ENCODE data around the gene HSH2D. TPM values are rescaled to one million over a fixed set of nuclear protein-coding genes. Genes with fewer than 3 reads are reported as not detected.

Gene HSH2D
- total and polyA plus RNA-seq, 2 of the 13 experiments (the other 11 are each of a cell fraction or from before 2014, with no cell fraction given): 0.69 to 3.2 TPM

GRCh38 chr19:16199275-16199932 is 55.9 kb downstream of the HSH2D start:
- Histone ChIP-seq H3K27ac (ENCODE audit: extremely low read length, insufficient read depth, low read length) (peak overlapping the region; percentile 82), H4K20me1 (ENCODE audit: insufficient read depth, low read length) (no peaks in the 10 kb centered on the region), H3K9ac (ENCODE audit: insufficient read depth, low read depth, low read length) (peak overlapping the region; percentile 52), H2AFZ (ENCODE audit: low read length) (no peak overlapping the region), H3K4me3 (replicated peaks in 1 of 3; ENCODE audit: insufficient read depth in 1 of 3, low read depth in 2 of 3, low read length in 3 of 3) (peak overlapping the region; percentile 17 to 80 (median 62)), H3K36me3 (replicated peaks in 1 of 2; ENCODE audit: control insufficient read depth in 1 of 2, insufficient read depth in 2 of 2, low read length in 2 of 2) (peaks cover 11 to 24% of the 10 kb centered on the region in 2 experiments; a peak in 4 of 5 replicates), H3K4me2 (ENCODE audit: low read depth, low read length) (peak overlapping the region; percentile 98), H3K9me3 (ENCODE audit: low read length) (no peaks in the 10 kb centered on the region), H3K27me3 (ENCODE audit: control insufficient read depth in 1 of 2, insufficient read depth in 2 of 2, low read length in 2 of 2) (no peaks in the 10 kb centered on the region; a peak in 1 of 5 replicates), H3K79me2 (ENCODE audit: insufficient read depth, low read length) (peaks cover 23% of the 10 kb centered on the region), H3K4me1 (ENCODE audit: insufficient read depth, low read length) (peaks cover 55% of the 10 kb centered on the region)
- ATAC-seq (peak; percentile 34), DNase-seq (ENCODE audit: low spot score) (no peak), FAIRE-seq (no peak)
- peak; percentile 25; the same call in 1 of the 2 replicates for TF ChIP-seq ZNF691 (CRISPR knock-in tag; IDR thresholded peaks at IDR 0.05; ENCODE audit: borderline replicate concordance, low read depth)
- no peak for TF ChIP-seq NONO (IDR thresholded peaks at IDR 0.05)
- TF ChIP-seq NONO (CRISPR knock-in tag; conservative IDR thresholded peaks at IDR 0.05): peak; percentile 6; the same call in 1 of the 2 replicates
- TF ChIP-seq SKIL (CRISPR knock-in tag; IDR thresholded peaks at IDR 0.05; ENCODE audit: borderline replicate concordance): 0 out of 2 replicates have a peak, but pooled peaks have one; percentile 5
- 0 out of 2 replicates have a peak, but pooled peaks have one; percentile 12 for TF ChIP-seq ZNF296 (CRISPR knock-in tag; conservative IDR thresholded peaks at IDR 0.05)
- TF ChIP-seq FUBP1 (CRISPR knock-in tag; IDR thresholded peaks at IDR 0.05; ENCODE audit: borderline replicate concordance): no peak
- TF ChIP-seq ZNF563 (CRISPR knock-in tag; IDR thresholded peaks at IDR 0.05): 0 out of 2 replicates have a peak, but pooled peaks have one; percentile 19
- TF ChIP-seq ZNF496 (CRISPR knock-in tag; IDR thresholded peaks at IDR 0.05; ENCODE audit: insufficient replicate concordance): no peak
- TF ChIP-seq ZBTB26 (CRISPR knock-in tag; IDR thresholded peaks at IDR 0.05; ENCODE audit: borderline replicate concordance): no peak
- TF ChIP-seq BCL6 (CRISPR knock-in tag; IDR thresholded peaks at IDR 0.05): 0 out of 2 replicates have a peak, but pooled peaks have one; percentile 4
- no peak for TF ChIP-seq U2AF2 (IDR thresholded peaks at IDR 0.05; ENCODE audit: low read depth, low read length)
- no peak for TF ChIP-seq TRAFD1 (CRISPR knock-in tag; IDR thresholded peaks at IDR 0.05; ENCODE audit: borderline replicate concordance)
- TF ChIP-seq E2F1 (CRISPR knock-in tag; IDR thresholded peaks at IDR 0.05): no peak
- in situ Hi-C loops (cut with HindIII; ENCODE audit: extremely low pct_ligation_motif_present, low pct_unique_long_range_greater_than_20kb) (no loop called here), intact Hi-C loops (cut with micrococcal nuclease; ENCODE audit: unreplicated experiment) (no loop called here)
- BruUV-seq (replicated peaks): no TSS peak
- WGBS (ENCODE audit: low lambda C conversion rate): 29% methylated on average over 7 of the region's 9 CpGs
- CTCF ChIA-PET (ENCODE audit: low intra/inter-chr PET ratio, low total read pairs): no interaction called here
- POLR2A ChIA-PET: interaction anchor here (1.1 to 2.8 kb wide), 2 partner anchors 14 to 363 kb away, joined by 3 to 20 read pairs; partner anchors contain the start of gene FAM32A
